Stimulated activated naive B cell treated with anti-CD40 and anti-IgM and Interleukin-4, amounts not matched to agents 10 μg/mL and 1 μg/mL and 100 μg/mL, for 72 hours (primary cell): ENCODE data around the gene LRRN1.
A peak's percentile ranks its signal among the peaks of the same experiment; 100 is the strongest.

Source experiments
- ATAC-seq, 2 donors: fragments of 150-1000 bp; cut with Tn5 transposase; replicated peaks; 2 replicates each; pipeline ENCODE4 v1.10.0; 2021; ENCODE audit warnings: moderate library complexity in 1 of 2
- DNase-seq: peaks from one replicate; pipeline ENCODE4 v3.0.0; 2021
- H3K27ac Mint-ChIP-seq: one replicate; pipeline ENCODE4 v1.8.0; 2022; ENCODE audit warnings: mild to moderate bottlenecking, mixed read lengths
- H3K27me3 Mint-ChIP-seq, 2 donors: one replicate each; pipeline ENCODE4 v1.8.0; 2022; ENCODE audit warnings: mixed read lengths in 2 of 2
- H3K36me3 Mint-ChIP-seq, 2 donors: one replicate each; pipeline ENCODE4 v1.8.0; 2022; ENCODE audit warnings: mixed read lengths in 2 of 2, mild to moderate bottlenecking in 1 of 2
- H3K4me1 Mint-ChIP-seq, 2 donors: one replicate each; pipeline ENCODE4 v1.8.0; 2022; ENCODE audit warnings: mixed read lengths in 2 of 2, mild to moderate bottlenecking in 1 of 2
- H3K4me3 Mint-ChIP-seq, 2 donors: one replicate each; pipeline ENCODE4 v1.8.0; 2022; ENCODE audit warnings: mild to moderate bottlenecking in 2 of 2, mixed read lengths in 2 of 2, moderate library complexity in 1 of 2
- H3K9me3 Mint-ChIP-seq, 2 donors: one replicate each; pipeline ENCODE4 v1.8.0; 2022; ENCODE audit warnings: mixed read lengths in 2 of 2, mild to moderate bottlenecking in 1 of 2

The LRRN1 gene

DNA sequence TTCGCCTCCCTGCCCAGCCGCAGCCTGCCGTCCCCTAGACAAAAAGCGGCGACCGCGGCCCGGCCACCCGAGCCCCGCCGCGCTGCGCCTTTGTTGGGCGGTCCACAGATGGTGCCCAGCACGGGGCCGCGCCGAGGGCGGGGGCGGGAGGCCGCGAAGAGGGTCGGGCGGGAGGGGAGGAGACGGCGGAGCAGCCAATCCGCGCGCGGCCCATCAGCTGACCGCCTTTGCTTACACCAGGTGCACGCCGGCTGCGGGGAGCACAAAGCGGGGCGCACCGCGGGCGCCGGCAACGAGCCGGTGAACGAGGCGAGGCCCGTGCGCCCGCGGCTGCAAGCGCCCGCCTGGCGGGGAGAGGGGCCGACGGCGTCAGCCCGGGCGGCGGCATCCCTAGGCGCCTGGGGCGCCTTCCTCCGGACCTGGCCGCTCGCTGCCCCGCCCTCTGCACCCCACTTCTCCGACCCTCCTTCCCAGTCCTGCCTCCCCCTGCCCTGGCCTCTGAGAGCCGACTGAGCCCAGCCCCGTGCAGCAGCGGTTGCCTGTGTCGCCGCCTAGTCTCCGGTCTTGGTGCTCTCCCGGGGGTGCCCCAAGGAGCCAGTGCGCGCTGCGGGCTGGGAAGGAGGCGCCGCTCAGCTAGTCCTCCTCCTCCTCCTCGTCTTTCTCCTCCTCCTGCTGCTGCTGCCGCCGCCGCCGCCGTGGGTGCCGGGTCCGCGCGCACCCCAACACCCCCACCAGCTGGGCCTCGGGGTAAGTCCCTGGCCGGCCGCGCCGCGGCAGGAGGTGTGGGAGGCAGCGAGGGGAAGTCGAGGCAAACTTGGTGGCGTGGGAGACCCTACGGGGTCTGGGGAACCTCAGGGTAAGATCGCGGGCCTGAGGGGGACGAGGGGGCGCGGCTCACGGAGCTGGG lies at the start of gene LRRN1:
TSS of gene LRRN1 (plus strand) at position 259 of the 907 bp plus-strand sequence. CDS start 45,211 bp downstream, outside the sequence.
- peak; percentile 42 for DNase-seq
- ATAC-seq: peak; percentile 86
- Mint-ChIP-seq H3K36me3 (peaks cover 0 to 7% of the 10 kb centered on the region in 2 donors), H3K4me1 (peaks cover 13 to 30% of the 10 kb centered on the region in 2 donors), H3K27me3 (peaks cover 37 to 42% of the 10 kb centered on the region in 2 donors), H3K9me3 (peaks cover 3% of the 10 kb centered on the region in 2 donors), H3K4me3 (peak within 1 kb of the TSS; percentile 89 to 90), H3K27ac (peak within 1 kb of the TSS; percentile 79)

DNA sequence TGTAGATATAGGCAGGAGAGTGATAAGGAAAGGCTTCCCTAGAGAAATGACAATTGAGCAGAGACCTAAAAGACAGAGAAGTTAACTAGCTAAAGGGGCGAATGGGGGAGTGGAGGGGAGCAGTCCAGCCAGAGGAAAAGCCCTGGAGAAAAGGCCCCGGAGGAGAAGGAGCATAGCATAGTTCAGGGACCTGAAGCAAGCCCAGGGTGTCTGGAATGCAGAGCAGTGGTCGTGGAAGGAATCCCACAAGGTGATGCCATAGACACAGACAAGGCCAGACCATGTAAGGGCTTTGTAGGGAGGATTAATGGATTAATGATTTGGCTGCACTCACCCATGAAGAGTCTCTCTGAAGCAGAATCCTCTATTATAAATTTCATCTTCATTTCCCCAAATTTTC lies 45.8 kb upstream of the LRRN1 start:
- Mint-ChIP-seq H3K4me1 (peaks cover 5 to 6% of the 10 kb centered on the region in 2 donors), H3K9me3 (peaks cover 0 to 5% of the 10 kb centered on the region in 2 donors), H3K4me3 (no peak overlapping the region), H3K36me3 (peaks cover 0 to 4% of the 10 kb centered on the region in 2 donors), H3K27ac (no peak overlapping the region), H3K27me3 (peaks cover 0 to 5% of the 10 kb centered on the region in 2 donors)
- ATAC-seq (no peak), DNase-seq (no peak)

DNA sequence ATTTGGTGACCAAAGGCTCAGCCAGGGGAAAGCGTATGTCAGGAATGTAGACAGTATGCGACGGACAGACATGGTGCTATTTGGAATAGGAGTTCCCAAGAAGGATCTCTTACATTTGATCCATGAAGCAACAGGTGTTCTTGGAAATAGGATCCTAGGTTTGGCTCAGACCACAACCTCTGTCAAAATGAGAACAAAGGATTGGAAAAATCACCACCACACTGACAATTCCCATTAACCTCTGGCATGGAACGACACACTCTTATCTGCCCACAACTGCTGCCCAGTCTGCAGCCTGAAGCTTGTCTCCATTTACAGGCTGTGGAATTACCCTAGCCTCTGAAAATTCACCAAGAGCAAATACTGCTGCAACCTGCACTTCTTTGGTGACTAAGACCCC lies 33.6 kb upstream of the LRRN1 start:
- H3K4me1 Mint-ChIP-seq: no peaks in the 10 kb centered on the region
- no peaks in the 10 kb centered on the region for H3K9me3 Mint-ChIP-seq
- H3K4me3 Mint-ChIP-seq: no peak overlapping the region
- ATAC-seq (no peak), DNase-seq (no peak)
- H3K27ac Mint-ChIP-seq: no peak overlapping the region
- no peaks in the 10 kb centered on the region for H3K36me3 Mint-ChIP-seq
- no peaks in the 10 kb centered on the region for H3K27me3 Mint-ChIP-seq

DNA sequence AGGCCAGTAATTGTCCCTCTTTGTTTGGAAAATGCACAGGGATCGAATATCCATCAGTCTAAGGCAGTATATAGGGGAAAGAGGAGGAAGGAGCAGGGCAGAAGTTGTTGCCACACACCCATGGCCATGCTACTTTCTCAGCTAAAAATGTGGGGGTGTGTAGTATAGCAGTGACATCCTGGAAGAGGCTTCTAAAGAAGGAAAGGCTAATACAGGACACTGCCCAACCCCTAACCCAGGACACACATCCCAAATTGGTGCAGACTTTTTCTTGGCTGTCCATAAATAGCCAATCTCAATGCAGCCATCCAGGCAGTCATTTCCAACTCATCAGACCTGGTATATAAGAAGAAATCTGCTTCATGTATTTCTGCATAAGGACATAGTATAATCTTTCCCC lies 33.1 kb upstream of the LRRN1 start:
- Mint-ChIP-seq H3K4me3 (no peak overlapping the region), H3K36me3 (no peaks in the 10 kb centered on the region)

DNA sequence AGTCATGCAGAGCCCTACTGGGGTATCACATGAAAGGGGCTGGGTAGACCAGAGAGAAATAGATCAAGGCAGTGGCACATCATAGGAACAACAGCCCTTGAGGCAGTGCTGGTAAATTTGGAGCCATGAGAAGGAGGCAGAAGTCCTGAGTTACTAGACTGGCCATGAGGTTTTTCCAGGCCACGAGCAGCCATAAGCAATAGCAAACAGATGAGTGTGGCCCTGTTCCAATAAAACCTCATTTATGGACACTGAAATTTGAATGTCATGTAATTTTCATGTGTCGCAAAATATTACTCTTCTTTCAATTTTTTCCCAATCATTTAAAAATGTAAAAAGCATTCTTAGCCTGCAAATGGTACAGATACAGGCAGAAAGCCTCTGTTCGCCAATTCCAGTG lies 28.1 kb upstream of the LRRN1 start:
- Mint-ChIP-seq H3K4me1 (no peaks in the 10 kb centered on the region), H3K27me3 (no peaks in the 10 kb centered on the region), H3K36me3 (peaks cover 11 to 12% of the 10 kb centered on the region in 2 donors), H3K27ac (no peak overlapping the region), H3K9me3 (peaks cover 4 to 7% of the 10 kb centered on the region in 2 donors), H3K4me3 (no peak overlapping the region)
- DNase-seq (no peak), ATAC-seq (no peak)

More for the DNA sequence above, 33.1 kb upstream of the LRRN1 start:
- Mint-ChIP-seq H3K9me3 (no peaks in the 10 kb centered on the region), H3K4me1 (no peaks in the 10 kb centered on the region), H3K27me3 (no peaks in the 10 kb centered on the region), H3K27ac (no peak overlapping the region)
- DNase-seq (no peak), ATAC-seq (no peak)

DNA sequence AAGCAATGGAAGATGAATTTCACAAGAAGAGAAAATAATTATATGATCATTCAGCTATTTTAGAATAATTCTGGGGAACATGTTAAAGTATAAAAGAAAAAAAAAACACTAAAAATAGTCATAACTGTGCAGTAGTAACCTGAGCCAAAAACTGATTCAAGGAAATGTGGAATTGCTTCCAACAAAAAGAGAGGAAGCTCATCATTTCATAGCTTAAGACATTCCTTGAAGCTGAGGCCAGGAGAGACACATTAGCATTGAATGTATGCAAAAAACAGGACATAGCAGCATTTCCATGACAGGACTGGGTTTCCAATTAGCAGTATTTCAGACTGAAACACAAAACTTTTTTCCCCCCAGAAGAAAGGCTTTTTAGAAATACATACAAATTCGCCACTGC lies 27.7 kb upstream of the LRRN1 start:
- Mint-ChIP-seq H3K27ac (no peak overlapping the region), H3K4me3 (no peak overlapping the region), H3K27me3 (no peaks in the 10 kb centered on the region), H3K4me1 (no peaks in the 10 kb centered on the region), H3K9me3 (peaks cover 7 to 11% of the 10 kb centered on the region in 2 donors), H3K36me3 (peaks cover 16 to 17% of the 10 kb centered on the region in 2 donors)
- no peak for DNase-seq
- no peak for ATAC-seq

DNA sequence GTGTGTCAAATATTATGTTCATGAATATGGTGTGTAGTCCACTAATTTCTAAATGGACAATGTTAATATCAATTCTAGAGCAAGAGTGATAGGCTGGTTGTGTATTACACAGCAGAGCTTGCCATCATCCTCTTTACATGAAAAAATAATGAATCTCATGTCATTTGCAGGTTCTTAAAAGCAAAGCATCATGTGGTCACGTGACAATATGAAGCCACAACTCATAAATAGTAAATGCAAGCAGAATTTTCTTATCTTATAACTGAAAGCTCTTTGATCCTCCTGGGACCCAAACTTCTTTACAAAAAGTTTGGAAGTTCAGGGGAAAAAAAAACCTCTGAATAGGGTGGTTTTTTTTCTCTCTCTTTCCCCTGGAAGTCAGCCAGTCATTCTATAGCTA lies 26.9 kb upstream of the LRRN1 start:
- Mint-ChIP-seq H3K27ac (no peak overlapping the region), H3K4me1 (no peaks in the 10 kb centered on the region), H3K4me3 (no peak overlapping the region), H3K9me3 (peaks cover 9 to 14% of the 10 kb centered on the region in 2 donors), H3K36me3 (peaks cover 18 to 20% of the 10 kb centered on the region in 2 donors), H3K27me3 (no peaks in the 10 kb centered on the region)
- no peak for DNase-seq
- no peak for ATAC-seq

DNA sequence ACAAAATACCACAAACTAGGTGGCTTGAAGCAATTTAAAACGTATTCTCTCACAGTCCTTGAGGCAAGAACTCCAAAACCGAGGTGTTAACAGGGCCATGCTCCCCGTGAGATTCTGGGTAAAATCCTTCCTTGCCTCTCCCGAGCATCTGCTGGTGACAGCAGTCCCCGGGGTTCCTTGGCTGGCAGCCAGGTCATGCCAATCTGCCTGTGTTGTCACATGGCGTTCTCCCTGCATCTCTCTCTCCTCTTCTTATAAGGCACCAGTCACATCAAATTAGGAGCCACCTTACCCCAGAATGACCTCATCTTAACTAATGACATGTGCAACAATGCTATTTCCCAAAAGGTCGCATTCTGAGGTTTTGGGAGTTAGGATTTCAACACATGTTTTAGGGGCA lies 26.3 kb upstream of the LRRN1 start:
- peaks cover 18 to 20% of the 10 kb centered on the region in 2 donors for H3K36me3 Mint-ChIP-seq
- ATAC-seq (no peak), DNase-seq (no peak)
- no peak overlapping the region for H3K27ac Mint-ChIP-seq
- H3K9me3 Mint-ChIP-seq: peaks cover 9 to 14% of the 10 kb centered on the region in 2 donors
- no peak overlapping the region for H3K4me3 Mint-ChIP-seq
- H3K4me1 Mint-ChIP-seq: no peaks in the 10 kb centered on the region
- no peaks in the 10 kb centered on the region for H3K27me3 Mint-ChIP-seq

DNA sequence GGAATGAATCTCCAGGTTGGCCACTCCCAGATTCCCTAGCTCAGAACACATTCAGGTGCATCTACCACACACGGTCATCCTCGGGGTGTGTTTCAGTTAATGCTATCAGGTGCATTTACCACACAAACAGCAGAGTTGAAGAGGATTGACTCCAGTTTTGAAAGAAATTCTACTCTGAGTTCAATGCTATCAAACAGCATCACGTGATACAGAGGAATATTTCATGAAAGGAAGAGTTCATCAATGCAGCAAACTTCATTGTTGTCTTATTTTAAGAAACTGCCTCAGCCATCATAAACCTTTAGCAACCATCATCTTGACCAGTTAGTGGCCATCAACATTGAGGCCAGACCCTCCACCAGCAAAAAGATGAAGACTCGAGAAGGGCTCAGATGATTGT lies 22.6 kb upstream of the LRRN1 start:
- ATAC-seq: no peak
- peaks cover 9 to 14% of the 10 kb centered on the region in 2 donors for H3K9me3 Mint-ChIP-seq

DNA sequence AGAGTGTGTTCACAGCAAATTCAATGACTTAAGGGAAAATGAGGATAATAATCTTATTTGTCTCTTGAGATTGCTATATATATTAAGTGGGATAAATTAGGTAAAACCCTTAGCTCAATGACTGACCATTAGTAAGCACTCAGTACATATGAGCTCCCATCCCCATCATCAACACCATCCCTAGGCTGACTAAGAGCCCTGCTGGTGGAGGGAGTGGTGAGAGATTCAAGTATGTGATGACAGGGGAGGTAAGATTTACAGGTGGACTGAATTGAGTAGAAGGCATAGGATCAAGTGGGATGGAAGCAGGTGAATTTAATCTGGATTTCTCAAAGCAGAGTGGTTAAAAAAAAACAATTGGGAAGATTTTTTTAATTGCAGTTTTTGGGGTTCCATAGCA lies 21.0 kb upstream of the LRRN1 start:
- no peak for DNase-seq
- no peak overlapping the region for H3K27ac Mint-ChIP-seq

More for the DNA sequence above, 22.6 kb upstream of the LRRN1 start:
- H3K4me3 Mint-ChIP-seq: no peak overlapping the region
- no peaks in the 10 kb centered on the region for H3K27me3 Mint-ChIP-seq
- peaks cover 18 to 20% of the 10 kb centered on the region in 2 donors for H3K36me3 Mint-ChIP-seq
- no peak for DNase-seq
- H3K4me1 Mint-ChIP-seq: peaks cover 0 to 7% of the 10 kb centered on the region in 2 donors
- H3K27ac Mint-ChIP-seq: no peak overlapping the region

DNA sequence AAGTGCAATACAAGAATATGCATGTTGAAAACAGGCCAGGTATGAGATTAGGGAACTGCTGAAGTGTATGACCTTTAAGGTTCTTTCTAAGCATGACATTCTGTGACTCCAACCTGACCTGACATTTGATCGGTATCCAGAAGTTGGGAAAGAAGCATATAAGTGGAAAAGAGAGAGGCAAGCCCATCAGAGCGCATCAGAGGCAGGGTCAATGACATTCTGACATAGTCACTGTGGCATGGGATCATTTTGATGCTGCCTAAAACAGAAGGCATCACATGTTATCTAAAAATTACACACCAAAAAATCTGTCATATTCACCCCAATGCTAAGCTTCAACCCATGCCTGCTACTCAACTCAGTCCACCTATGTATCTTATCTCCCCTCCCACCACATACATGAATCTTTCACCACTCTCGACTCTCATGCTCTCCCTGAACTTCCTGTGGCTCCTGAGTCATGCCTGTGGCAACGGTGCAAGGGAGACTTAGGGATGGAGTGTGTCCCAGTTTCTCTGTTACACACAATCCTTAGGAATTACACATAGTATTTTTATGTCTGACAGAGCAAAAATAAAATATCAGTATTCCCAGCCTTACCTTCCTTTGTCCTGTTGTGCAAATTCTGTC lies 20.5 kb upstream of the LRRN1 start:
- H3K9me3 Mint-ChIP-seq: peaks cover 9 to 14% of the 10 kb centered on the region in 2 donors
- no peaks in the 10 kb centered on the region for H3K27me3 Mint-ChIP-seq
- peaks cover 18 to 20% of the 10 kb centered on the region in 2 donors for H3K36me3 Mint-ChIP-seq
- H3K27ac Mint-ChIP-seq: no peak overlapping the region
- DNase-seq (no peak), ATAC-seq (no peak)
- no peak overlapping the region for H3K4me3 Mint-ChIP-seq
- peaks cover 0 to 7% of the 10 kb centered on the region in 2 donors for H3K4me1 Mint-ChIP-seq

More for the DNA sequence above, 21.0 kb upstream of the LRRN1 start:
- peaks cover 0 to 7% of the 10 kb centered on the region in 2 donors for H3K4me1 Mint-ChIP-seq
- H3K27me3 Mint-ChIP-seq: no peaks in the 10 kb centered on the region
- H3K4me3 Mint-ChIP-seq: no peak overlapping the region
- no peak for ATAC-seq
- peaks cover 9 to 14% of the 10 kb centered on the region in 2 donors for H3K9me3 Mint-ChIP-seq
- peaks cover 18 to 20% of the 10 kb centered on the region in 2 donors for H3K36me3 Mint-ChIP-seq

DNA sequence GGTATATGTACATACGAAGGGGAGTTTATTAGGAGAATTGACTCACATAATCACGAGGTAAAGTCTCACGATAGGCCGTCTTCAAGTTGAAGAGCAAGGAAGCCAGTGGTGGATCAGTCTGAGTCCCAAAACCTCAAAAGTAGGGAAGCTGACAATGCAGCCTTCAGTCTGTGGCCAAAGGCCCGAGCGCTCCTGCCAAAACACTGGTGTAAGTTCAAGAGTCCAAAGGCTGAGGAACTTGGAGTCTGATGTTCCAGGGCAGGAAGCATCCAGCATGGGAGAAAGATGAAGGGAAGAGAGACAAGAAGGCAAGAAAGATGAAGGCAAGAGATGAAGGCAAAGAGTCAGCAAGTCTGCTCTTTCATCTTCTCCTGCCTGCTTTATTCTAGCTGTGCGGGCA lies 16.8 kb upstream of the LRRN1 start:
- no peak for ATAC-seq
- H3K4me3 Mint-ChIP-seq: no peak overlapping the region
- H3K36me3 Mint-ChIP-seq: peaks cover 0 to 3% of the 10 kb centered on the region in 2 donors
- no peak for DNase-seq
- H3K9me3 Mint-ChIP-seq: peaks cover 0 to 2% of the 10 kb centered on the region in 2 donors
- no peak overlapping the region for H3K27ac Mint-ChIP-seq
- peaks cover 0 to 7% of the 10 kb centered on the region in 2 donors for H3K4me1 Mint-ChIP-seq
- no peaks in the 10 kb centered on the region for H3K27me3 Mint-ChIP-seq

DNA sequence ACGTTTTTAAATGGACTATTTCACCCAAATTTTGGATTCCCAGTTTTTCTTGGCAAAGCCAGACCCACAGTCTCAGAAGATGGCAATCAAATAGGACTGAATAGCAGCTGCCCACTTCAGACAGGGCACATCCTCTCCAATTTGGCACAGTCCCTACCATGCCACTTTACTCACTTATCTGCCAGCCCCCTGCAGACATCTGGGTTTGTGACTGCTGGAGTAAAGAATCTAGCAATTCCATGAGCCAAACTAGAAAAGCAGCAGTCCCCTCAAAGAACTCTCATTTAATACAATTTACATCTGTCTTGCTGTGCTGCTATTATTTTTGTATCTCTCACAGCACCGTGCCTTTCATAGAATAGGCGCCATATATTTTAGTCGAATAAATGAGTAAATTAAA lies 16.0 kb upstream of the LRRN1 start:
- Mint-ChIP-seq H3K4me3 (no peak overlapping the region), H3K4me1 (peaks cover 0 to 5% of the 10 kb centered on the region in 2 donors), H3K27me3 (no peaks in the 10 kb centered on the region), H3K36me3 (peaks cover 0 to 3% of the 10 kb centered on the region in 2 donors), H3K27ac (no peak overlapping the region), H3K9me3 (peaks cover 0 to 2% of the 10 kb centered on the region in 2 donors)
- DNase-seq (no peak), ATAC-seq (no peak)

DNA sequence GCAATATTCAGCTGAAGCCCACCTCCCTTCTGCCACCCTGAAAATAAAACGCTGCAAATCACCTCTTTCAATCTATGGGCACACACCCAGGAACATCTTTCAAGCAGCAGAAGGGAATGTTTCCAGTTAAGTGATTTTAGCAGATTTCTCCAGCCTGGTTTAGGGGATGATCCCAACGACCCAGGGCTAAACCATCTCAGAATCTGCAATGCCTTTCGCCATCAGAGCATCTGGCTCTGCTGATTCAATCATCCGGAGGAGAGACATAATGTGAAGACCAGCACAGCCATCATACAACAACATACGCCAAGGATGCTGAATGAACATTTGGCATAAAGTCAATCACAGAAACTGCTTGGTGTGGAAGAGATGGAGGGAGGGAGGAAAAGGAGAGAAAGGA lies 15.5 kb upstream of the LRRN1 start:
- ATAC-seq (no peak), DNase-seq (no peak)
- no peaks in the 10 kb centered on the region for H3K27me3 Mint-ChIP-seq
- H3K36me3 Mint-ChIP-seq: peaks cover 0 to 4% of the 10 kb centered on the region in 2 donors
- no peak overlapping the region for H3K27ac Mint-ChIP-seq
- no peaks in the 10 kb centered on the region for H3K4me1 Mint-ChIP-seq
- H3K4me3 Mint-ChIP-seq: no peak overlapping the region
- H3K9me3 Mint-ChIP-seq: peaks cover 0 to 2% of the 10 kb centered on the region in 2 donors
